ENCODE measurements around the gene ARHGAP15. TPM values are rescaled to one million over a fixed set of nuclear protein-coding genes. Genes with fewer than 3 reads are reported as not detected.

Gene ARHGAP15
- total RNA-seq, 2 experiments from 2014 or later = 71.3 to 72.8 TPM

- Mint-ChIP-seq H3K4me3 (peak overlapping the region; percentile 19), H3K36me3 (ENCODE audit: low read depth) (peaks cover 16% of the 10 kb centered on the region), H3K9me3 (peaks cover 8% of the 10 kb centered on the region), H3K27me3 (no peaks in the 10 kb centered on the region), H3K4me1 (ENCODE audit: low read depth) (peaks cover 49% of the 10 kb centered on the region), H3K27ac (peak overlapping the region; percentile 56)
- POLR2A ChIA-PET = interaction anchor here (0.8 to 1.2 kb wide), 2 partner anchors 11 to 149 kb away, joined by 3 read pairs; no protein-coding TSS in a partner anchor
- ATAC-seq (peak; percentile 73), DNase-seq (peak; percentile 36)
- intact Hi-C loops (cut with micrococcal nuclease) = no loop called here
- CTCF ChIA-PET = interaction anchor here (0.8 to 1.2 kb wide), 2 partner anchors 8 to 105 kb away, joined by 5 read pairs; no protein-coding TSS in a partner anchor
- no peak for TF ChIP-seq CTCF (IDR thresholded peaks at IDR 0.05)
Observed at GRCh38 chr2:143117225-143117624, 12.0 kb upstream of the ARHGAP15 start.

GRCh38 chr2:143121079-143121478 is 8.1 kb upstream of the ARHGAP15 start:
- no peak for ATAC-seq
- POLR2A ChIA-PET = interaction anchor here (1.1 kb wide), 2 partner anchors 11 to 141 kb away, joined by 3 to 5 read pairs; no protein-coding TSS in a partner anchor
- peak overlapping the region; percentile 36 for H3K27ac Mint-ChIP-seq

GRCh38 chr2:143121957-143122356 is 7.3 kb upstream of the ARHGAP15 start:
- no peaks in the 10 kb centered on the region for H3K27me3 Mint-ChIP-seq
- ATAC-seq (no peak), DNase-seq (no peak)
- intact Hi-C loops (cut with micrococcal nuclease) = no loop called here
- H3K4me1 Mint-ChIP-seq (ENCODE audit: low read depth) = peaks cover 31% of the 10 kb centered on the region
- H3K36me3 Mint-ChIP-seq (ENCODE audit: low read depth) = peaks cover 9% of the 10 kb centered on the region
- no peak for TF ChIP-seq CTCF (IDR thresholded peaks at IDR 0.05)
- H3K9me3 Mint-ChIP-seq = peaks cover 5% of the 10 kb centered on the region
- no peak overlapping the region for H3K27ac Mint-ChIP-seq
- no peak overlapping the region for H3K4me3 Mint-ChIP-seq
- POLR2A ChIA-PET = no interaction called here
- CTCF ChIA-PET = interaction anchor here (1.2 to 3.6 kb wide), 3 partner anchors 10 to 137 kb away, joined by 5 to 20 read pairs (median 6); no protein-coding TSS in a partner anchor

More at GRCh38 chr2:143121079-143121478, 8.1 kb upstream of the ARHGAP15 start:
- intact Hi-C loops (cut with micrococcal nuclease) = no loop called here
- peaks cover 8% of the 10 kb centered on the region for H3K9me3 Mint-ChIP-seq
- H3K4me1 Mint-ChIP-seq (ENCODE audit: low read depth) = peaks cover 33% of the 10 kb centered on the region
- no peak for TF ChIP-seq CTCF (IDR thresholded peaks at IDR 0.05)
- DNase-seq = no peak
- H3K27me3 Mint-ChIP-seq = no peaks in the 10 kb centered on the region
- CTCF ChIA-PET = interaction anchor here (0.8 to 3.0 kb wide), 7 partner anchors 9 to 138 kb away, joined by 3 to 23 read pairs (median 5); no protein-coding TSS in a partner anchor
- peak overlapping the region; percentile 34 for H3K4me3 Mint-ChIP-seq
- H3K36me3 Mint-ChIP-seq (ENCODE audit: low read depth) = peaks cover 16% of the 10 kb centered on the region

- Mint-ChIP-seq H3K9me3 (no peaks in the 10 kb centered on the region), H3K4me1 (ENCODE audit: low read depth) (peaks cover 27% of the 10 kb centered on the region), H3K4me3 (no peak overlapping the region), H3K27ac (no peak overlapping the region), H3K36me3 (ENCODE audit: low read depth) (peaks cover 1% of the 10 kb centered on the region), H3K27me3 (no peaks in the 10 kb centered on the region)
- TF ChIP-seq CTCF (IDR thresholded peaks at IDR 0.05) = no peak
- CTCF ChIA-PET = interaction anchor here (0.6 to 5.2 kb wide), 6 partner anchors 12 to 1209 kb away, joined by 3 to 39 read pairs (median 4); no protein-coding TSS in a partner anchor
- intact Hi-C loops (cut with micrococcal nuclease) = no loop called here
- DNase-seq = no peak
- POLR2A ChIA-PET = interaction anchor here (1.5 to 2.1 kb wide), 2 partner anchors 8 to 10 kb away, joined by 6 to 7 read pairs; no protein-coding TSS in a partner anchor
- no peak for ATAC-seq
Observed at GRCh38 chr2:143123911-143124310, 5.3 kb upstream of the ARHGAP15 start.

DNA sequence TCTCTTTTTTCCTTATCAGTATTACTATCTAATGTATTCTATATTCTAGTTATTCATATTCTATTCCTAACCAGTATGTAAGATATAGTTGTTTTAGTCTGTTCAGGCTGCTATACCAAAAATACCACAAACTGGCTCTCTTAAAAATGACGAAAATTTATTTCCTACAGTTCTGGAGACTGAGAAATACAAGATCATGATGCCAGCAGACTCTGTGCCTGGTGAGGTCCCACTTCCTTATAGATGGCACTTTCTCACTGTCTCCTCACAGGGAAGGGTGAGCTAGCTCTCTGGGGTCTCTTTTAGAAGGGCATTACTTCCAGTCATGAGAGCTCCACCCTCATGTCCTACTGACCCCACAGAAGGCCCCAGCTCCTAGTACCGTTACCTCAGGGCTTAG is 4.8 kb upstream of the ARHGAP15 start:
- peaks cover 22% of the 10 kb centered on the region for H3K4me1 Mint-ChIP-seq (ENCODE audit: low read depth)
- no peaks in the 10 kb centered on the region for H3K9me3 Mint-ChIP-seq
- H3K27me3 Mint-ChIP-seq = no peaks in the 10 kb centered on the region
- ATAC-seq (no peak), DNase-seq (no peak)
- intact Hi-C loops (cut with micrococcal nuclease) = no loop called here
- H3K36me3 Mint-ChIP-seq (ENCODE audit: low read depth) = peaks cover 1% of the 10 kb centered on the region
- no peak overlapping the region for H3K27ac Mint-ChIP-seq
- no peak overlapping the region for H3K4me3 Mint-ChIP-seq
- ChIA-PET POLR2A (interaction anchor here (1.5 to 2.1 kb wide), 2 partner anchors 8 to 11 kb away, joined by 6 to 7 read pairs; no protein-coding TSS in a partner anchor), CTCF (interaction anchor here (0.6 to 5.2 kb wide), 5 partner anchors 12 to 1209 kb away, joined by 3 to 39 read pairs (median 4); no protein-coding TSS in a partner anchor)
- no peak for TF ChIP-seq CTCF (IDR thresholded peaks at IDR 0.05)
